Measurements from ENCODE around the gene MAP7D1.

Gene MAP7D1

GRCh38 chr1:36126797-36127500 lies 29.0 kb upstream of the MAP7D1 start:
- DNase-seq (ENCODE audit: low read depth in 2 of 2), result no peak

DNA sequence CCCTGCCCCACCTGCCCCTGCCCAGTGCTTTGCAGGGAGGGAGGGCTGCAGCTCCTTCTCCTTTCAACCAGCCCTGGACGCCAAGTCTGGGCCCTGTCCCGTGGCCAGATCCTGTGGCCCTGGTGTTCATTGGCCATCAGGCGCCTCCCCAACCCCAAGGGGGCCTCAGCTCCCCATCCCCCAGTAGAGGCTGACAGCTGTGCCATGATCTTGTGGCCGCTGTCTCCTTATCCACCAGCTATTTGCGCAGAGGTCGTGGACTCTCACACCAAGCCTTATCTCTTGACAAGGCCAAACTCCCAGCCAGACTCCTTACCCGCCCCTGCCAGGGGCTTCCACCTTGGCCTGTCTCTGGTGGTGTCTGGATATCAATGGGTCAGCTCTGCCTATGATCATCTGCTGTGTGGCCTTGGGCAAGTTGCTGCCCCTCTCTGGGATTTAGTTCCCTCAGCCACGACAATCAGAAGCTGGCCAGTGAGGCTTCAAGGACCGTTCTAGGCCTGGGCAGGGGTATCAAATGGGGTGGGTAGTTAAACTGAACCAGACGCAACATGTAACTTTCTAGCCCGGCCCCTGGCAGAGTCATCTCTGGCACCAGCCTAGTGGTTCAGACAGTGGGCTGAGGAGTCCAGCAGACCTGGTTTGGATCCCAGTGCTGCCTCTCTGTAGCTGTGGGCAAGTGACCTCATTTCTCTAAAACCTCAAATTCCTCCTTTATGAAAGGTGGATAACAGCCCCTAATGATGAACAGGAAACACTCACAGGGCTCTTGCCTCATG lies 27.6 kb upstream of the MAP7D1 start:
- DNase-seq (ENCODE audit: low read depth in 2 of 2), result no peak

DNA sequence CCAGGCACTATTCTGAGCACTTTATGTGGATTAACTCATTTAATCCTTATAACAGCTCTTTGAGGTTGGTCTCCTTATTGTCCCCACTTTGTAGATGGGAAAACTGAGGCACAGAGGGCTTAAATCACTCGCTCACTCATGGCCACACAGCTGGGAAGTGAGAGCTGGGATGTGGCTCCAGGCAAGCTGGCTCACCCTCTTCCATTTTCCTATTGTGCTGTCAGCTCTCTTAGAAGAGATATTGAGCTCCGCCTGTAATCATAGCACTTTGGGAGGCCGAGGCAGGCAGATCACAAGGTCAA lies 27.1 kb upstream of the MAP7D1 start:
- DNase-seq (ENCODE audit: low read depth in 2 of 2), result no peak

- no peak for DNase-seq (ENCODE audit: low read depth in 2 of 2)
Measured at GRCh38 chr1:36132029-36132428, 23.9 kb upstream of the MAP7D1 start.

GRCh38 chr1:36133484-36133883 lies 22.5 kb upstream of the MAP7D1 start:
- no peak for DNase-seq (ENCODE audit: low read depth in 2 of 2)

DNA sequence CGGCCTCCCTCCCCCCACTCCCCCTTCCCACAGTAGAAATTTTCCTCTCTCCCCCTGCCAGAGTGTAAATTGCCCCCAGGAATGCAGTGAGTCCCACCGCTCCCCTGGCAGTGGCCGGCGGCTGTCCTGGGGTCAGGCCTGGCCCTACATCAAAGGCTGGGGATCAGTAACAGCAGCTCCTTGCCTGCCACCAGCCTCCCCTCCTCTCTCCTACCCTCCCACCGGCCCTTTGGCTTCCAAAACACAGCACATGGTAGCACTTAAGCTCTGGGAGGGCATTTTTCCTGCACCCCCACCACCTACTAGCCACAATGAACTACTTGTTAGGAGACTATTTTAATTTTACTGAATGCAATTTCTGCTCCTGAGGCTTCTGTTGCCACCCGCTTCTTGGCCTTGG lies 21.9 kb upstream of the MAP7D1 start:
- no peak for DNase-seq (ENCODE audit: low read depth in 2 of 2)

DNA sequence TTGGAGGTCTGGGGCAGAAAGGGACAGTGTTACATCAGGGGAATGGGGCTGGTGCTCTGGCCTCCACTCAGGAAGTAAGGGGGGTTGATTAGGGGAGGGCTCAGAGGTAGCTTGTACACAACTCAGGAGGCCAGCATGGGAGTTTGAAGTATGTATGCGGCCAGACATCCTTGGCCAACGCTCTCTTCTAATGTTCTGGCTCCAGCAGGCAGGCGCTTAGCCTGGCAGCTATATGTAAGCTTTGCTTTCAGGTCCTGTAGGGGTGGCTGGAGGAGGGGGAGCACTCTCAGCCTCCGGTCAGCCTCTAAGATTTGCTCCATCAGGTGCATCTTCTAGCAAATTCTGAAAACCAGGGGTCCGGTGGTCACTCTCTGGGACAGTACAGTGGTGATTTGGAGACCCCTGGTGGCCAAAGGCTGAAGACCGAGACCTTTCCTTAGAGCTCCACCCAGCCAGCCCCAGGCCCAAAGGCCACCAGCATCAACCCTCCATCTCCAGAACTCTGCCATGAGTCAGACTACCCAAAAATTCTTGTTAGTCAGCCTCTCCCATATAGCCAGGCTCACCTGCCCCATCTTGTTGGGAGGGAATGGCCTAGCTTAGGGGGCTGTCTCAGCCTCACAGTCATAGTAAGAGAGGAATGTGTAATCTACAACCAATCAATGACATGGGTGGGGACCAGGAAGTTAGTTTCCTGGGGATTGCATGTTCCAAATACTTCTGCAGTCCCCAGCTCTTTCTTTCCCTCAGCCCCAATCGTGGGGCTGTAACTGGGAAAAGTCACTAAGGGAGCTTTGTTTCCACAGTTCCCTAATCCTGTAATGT lies 21.2 kb upstream of the MAP7D1 start:
- DNase-seq (ENCODE audit: low read depth in 2 of 2), result no peak

- DNase-seq (ENCODE audit: low read depth in 2 of 2), result no peak
Measured at GRCh38 chr1:36135330-36135667, 20.7 kb upstream of the MAP7D1 start.

DNA sequence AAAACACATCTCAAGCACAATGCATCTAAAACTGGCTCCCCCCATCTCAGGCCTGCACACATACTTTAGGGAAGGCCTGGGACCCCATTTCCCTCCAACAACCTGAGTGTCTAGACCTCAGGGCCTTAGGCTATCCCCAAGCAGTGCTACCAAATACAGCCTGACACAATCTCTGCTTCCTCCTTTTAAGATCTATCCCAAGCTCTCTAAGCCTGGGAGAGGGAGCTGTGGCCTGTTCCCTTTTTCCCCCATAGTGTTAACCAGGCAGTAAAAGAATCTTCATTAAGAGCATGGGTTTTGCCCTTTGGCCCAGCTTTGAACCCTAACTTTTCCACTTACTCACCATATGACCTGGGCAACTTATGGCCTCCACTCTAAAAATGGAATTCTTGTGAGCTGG lies 20.2 kb upstream of the MAP7D1 start:
- no peak for DNase-seq (ENCODE audit: low read depth in 2 of 2)

DNA sequence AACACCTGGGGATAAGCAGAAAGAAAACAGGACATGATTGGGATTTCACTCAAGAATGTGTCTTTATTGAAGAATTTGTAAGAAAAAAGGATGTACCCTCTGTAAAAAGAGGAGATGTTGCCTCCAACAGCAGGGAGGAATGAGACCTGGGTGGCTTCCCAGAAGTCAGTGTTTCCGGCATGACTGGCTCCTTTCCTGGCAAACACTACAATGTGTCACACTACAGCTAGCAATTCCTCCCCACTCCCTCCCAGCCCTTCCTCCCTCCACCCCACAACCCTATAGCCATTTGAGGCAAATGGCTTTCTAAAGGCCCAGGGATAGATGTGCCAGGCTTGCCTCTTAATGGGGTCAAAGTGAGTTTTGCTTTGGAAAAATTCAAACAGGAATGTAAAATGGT lies 19.4 kb upstream of the MAP7D1 start:
- no peak for DNase-seq (ENCODE audit: low read depth in 2 of 2)

GRCh38 chr1:36137226-36137625 lies 18.7 kb upstream of the MAP7D1 start:
- DNase-seq (ENCODE audit: low read depth in 2 of 2), result no peak

DNA sequence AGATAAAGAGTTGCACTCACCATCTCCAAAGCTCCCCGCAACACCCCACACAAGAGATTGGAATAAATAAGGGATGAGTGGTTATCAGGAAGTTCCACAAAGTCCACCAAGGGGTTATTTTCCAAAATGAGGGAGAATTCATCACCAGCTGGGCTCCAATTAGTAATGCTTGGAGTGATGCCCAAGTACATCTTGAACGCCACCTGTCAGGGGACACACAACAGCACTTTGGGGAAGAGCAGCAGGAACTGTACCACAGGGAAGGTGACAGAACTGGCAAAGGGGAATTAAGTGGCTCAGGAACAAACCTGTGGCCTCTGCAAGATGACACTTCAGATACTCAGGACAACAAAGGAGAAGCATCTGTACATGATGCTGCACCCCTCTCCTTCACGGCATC lies 18.2 kb upstream of the MAP7D1 start:
- DNase-seq (ENCODE audit: low read depth in 2 of 2), result no peak

- DNase-seq (ENCODE audit: low read depth in 2 of 2), result no peak
Measured at GRCh38 chr1:36139521-36139920, 16.4 kb upstream of the MAP7D1 start.

GRCh38 chr1:36142121-36142520 lies 13.8 kb upstream of the MAP7D1 start:
- DNase-seq (ENCODE audit: low read depth in 2 of 2), result no peak

GRCh38 chr1:36143424-36143823 lies 12.5 kb upstream of the MAP7D1 start:
- DNase-seq (ENCODE audit: low read depth in 2 of 2), result no peak

DNA sequence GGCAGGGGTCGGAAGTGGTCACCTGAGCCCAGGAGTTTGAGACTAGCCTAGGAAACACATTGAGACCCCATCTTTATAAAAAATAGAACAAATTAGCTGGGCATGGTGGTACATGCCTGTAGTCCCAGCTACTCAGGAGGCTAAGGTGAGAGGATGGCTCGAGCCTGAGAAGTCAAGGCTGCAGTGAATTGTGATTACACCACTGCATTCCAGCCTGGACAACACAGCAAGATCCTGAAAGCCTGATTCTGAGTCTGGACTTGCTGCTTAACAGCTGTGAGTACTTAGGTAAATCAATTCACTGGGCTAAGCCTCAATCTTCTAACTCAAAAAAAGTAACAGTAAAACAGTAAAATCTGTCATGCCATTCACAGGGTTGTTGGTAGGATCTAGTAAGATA lies 11.5 kb upstream of the MAP7D1 start:
- no peak for DNase-seq (ENCODE audit: low read depth in 2 of 2)

GRCh38 chr1:36148821-36149236 lies 7.1 kb upstream of the MAP7D1 start:
- DNase-seq (ENCODE audit: low read depth in 2 of 2), result no peak

DNA sequence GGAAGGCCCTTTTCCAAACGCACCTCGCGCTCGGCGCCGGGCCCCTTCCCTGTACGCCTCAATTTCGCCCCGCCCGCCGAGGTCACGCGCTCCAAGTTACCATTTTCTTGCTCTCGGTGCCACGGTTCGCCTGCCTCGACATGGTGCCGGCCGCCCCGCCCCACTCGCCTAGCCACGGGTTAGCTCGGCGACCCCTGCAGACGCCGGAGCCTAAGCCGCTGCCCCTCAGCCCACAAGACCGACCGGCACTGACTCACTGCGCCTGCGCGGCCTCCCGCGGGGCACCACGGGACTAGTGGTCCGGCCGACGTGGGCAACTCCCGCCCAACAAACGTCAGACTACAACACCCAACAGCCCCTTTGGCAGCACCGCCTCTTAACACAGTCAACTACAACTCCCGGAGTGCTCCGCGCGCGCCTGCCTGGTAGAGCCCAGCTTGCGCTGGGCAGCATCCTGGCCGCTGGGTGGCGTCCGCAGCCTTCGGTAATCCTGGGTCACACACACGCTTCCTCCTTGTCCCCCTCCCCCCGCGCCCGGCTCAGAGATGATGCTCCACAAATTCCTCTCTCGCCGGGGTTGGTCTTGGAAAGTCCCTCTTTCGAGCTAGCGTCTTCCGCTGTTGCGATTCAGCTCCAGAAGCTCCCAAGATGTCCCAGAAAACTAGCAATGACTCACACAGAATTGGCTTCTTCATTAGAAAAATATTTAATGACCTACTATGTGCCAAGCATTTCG lies 6.6 kb upstream of the MAP7D1 start, which contains the start of gene TRAPPC3:
Gene TRAPPC3, minus strand, starts transcription at position 250 of the 736 bp plus-strand sequence. Its CDS starts 108 bp downstream, at position 142.
- DNase-seq (ENCODE audit: low read depth in 2 of 2), result peak; percentile 98 to 99

DNA sequence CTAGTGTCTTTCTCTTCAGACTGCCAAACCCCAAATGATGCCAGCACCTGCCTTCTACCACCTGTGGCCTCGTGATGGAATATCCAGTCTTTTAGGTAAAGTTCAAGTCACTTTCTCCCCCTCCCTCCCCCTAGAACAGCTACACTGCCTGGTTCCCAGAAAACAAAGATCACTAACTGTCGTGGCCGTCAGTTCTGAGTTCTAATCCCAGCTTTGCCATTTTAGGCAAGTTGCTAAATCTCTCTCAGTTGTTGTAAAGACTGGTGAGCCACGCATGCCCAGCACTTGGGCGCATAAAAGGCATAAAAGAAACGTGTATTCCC lies 6.0 kb upstream of the MAP7D1 start:
- no peak for DNase-seq (ENCODE audit: low read depth in 2 of 2)

GRCh38 chr1:36150296-36151133 lies 5.4 kb upstream of the MAP7D1 start:
- DNase-seq (ENCODE audit: low read depth in 2 of 2), result peak; percentile 50 to 51

DNA sequence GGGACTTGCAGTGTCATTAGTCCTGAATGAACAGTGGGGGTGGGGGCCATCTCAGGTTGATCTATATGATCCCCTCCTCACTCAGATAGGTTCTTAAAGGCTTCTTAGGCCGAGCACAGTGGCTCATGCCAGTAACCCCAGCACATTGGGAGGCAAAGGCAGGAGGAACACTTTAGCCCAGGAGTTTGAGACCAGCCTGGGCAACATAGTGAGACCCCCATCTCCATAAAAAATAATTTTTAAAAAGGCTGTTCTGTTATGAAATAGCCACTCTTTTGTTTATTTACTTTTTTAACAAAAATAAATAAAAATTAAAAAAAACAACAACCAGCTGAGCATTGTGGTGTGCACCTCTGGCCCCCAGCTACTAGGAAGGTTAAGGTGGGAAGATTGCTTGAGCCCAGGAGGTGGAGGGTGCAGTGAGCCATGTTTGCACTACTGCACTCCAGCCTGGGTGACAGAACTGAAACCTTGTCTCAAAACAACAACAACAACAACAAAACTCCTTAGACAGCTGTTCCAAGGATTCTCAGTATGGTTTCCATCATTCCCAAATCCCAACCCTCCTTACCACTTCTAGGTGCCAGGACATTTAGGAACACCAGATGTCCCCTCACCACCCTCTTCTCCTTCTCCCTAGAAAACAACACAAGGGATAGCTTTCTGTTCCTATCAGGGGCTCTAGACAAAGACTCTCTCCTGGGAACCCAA lies 4.7 kb upstream of the MAP7D1 start:
- DNase-seq (ENCODE audit: low read depth in 2 of 2), result no peak
